NCI-H1092 (cell line): ENCODE data around the gene CHCHD6.

Source experiments
- DNase-seq: peaks from one replicate; lab custom pipeline; 2025; lab: John Stamatoyannopoulos, UW

Gene CHCHD6

GRCh38 chr3:126959921-126960603 is 256.0 kb downstream of the CHCHD6 start:
- no peak for DNase-seq

GRCh38 chr3:126960604-126960995 is 256.6 kb downstream of the CHCHD6 start:
- DNase-seq, result no peak

DNA sequence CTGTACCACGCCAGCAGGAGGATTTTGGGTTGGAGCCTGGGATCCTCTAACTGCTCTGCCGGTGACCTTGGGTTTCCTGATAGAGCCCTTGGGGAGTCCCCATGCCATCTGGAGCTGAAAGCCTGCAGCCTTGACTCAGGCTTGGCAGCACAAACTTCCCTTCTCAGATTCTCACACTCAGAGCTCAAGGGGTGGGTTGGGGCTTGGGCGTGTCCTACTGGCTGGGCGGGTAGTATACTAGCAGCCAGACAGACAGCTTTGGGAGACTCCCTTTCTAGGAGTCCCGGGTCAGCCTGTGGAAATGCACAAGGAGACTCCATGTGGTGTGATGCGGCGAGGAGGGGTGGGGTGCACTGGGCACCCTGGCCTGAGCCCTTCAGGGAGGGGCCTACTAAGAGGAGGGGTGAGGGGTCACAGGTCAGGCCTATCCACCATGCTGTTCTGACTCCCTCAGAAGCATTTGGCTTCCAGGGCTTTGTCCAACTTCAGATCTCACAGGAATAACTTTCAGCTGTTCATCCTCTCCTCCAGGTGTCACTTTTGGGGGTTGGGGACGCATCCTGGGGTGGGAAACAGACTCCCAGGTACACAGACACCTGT is 257.3 kb downstream of the CHCHD6 start:
- no peak for DNase-seq

DNA sequence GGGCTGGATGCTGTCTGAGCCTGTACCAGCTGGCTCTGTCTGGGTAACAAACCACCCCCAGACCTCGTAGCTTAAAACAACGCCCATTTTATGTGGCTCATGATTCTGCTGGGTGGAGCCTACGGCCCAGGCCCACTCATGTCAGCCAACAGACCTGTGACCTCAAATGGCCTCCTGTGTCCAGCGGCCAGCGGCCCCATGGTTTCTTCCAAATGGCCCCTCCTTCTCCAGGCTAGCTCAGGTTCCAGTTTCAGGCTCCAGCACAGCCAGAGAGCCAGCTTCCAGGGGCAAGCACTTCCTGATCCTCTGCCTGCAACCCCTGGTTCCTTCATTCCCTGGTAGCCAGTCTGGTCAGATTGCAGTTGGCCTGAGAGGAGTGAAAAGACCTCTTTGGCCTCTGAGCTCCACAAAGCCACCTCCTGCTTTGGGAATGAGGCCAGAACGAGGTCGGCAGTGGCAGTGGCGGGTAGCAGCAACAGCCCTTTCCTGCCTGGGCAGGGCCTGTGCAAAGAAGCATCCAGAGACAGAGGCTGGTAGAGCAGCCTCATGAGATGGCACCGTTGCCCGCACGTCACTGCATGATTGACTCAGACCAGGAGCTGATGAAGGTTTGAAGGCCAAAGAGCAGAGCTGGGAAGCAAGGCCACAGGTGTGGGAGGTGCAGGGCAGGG is 257.9 kb downstream of the CHCHD6 start:
- no peak for DNase-seq

- DNase-seq, result no peak
Observed at GRCh38 chr3:126962756-126963155, 258.7 kb downstream of the CHCHD6 start.

GRCh38 chr3:126963261-126964190 is 259.5 kb downstream of the CHCHD6 start:
- no peak for DNase-seq

DNA sequence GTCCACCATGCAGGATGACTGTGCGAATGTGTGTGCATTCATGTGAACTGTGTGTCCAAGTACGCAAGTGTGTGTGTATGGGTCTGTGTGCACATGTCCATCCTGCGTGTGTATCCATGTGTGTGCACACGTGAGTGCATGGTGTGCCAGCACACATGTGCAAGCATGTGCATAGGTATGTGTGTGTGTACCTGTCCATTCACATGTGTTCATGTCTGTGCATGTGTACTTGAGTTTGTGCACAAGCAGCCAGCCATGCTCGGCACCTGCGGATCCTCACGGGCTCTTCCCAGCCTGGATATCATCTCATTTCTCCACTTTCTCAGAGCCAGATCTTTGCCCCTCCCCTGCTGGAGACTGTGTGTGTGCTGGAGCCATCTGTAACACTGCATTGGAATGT is 260.2 kb downstream of the CHCHD6 start:
- DNase-seq, result no peak

DNA sequence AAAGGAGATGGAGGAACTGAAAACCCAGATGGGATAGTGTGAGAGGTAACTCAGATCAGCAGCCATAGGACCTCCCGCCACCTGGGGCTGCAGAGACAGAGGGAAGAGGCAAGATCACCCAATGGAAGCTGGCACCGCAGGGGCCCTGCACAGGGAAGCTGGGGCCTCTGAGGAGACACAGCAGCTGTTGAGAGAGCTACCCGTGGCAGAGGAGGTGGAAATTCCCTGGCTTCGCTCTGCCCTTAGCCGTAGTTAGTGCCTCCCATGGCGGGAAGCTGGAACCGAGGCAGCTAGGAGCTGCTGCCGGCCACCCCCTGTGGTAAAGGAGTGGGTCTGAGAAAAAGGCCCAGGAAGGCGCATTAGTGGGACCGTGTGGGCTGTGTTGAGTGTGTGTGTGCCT is 260.9 kb downstream of the CHCHD6 start:
- DNase-seq, result no peak

GRCh38 chr3:126965526-126966080 is 261.6 kb downstream of the CHCHD6 start:
- no peak for DNase-seq

DNA sequence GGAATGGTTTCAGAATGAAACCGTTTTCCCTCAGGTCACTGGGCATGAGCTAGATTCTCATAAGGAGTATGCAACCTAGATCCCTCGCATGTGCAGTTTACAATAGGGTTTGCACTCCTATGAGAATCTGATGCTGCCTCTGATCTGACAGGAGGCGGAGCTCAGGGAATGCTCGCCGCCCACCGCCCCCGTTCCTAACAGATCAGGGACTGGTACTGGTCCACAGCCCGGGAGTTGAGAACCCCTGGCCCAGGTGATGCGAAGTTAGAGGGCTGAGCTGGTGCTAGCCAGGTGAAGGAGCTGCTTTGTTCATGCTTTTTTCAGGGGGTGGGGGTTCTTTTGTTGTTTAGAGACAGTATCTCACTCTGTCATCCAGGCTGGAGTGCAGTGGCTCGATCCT is 263.3 kb downstream of the CHCHD6 start:
- no peak for DNase-seq

- no peak for DNase-seq
Observed at GRCh38 chr3:126968391-126969390, 264.7 kb downstream of the CHCHD6 start.

DNA sequence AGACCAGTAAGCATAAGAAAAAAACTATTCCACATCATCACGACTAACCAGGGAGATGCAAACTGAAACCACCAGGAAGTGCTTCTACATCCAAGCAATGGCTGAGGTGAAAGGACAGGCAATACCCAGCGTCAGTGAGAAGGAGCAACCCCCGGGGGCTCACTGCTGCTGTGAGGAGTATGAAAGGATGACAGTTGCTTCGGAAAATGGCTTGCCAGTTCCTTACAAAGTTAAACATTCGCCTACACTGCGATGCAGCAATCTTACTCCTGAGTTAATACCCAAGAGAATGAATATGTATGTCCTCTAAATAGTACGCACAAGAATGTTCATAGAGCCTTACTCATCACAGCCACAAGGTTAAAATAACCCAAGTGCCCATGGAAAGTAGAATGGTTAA is 265.5 kb downstream of the CHCHD6 start:
- no peak for DNase-seq

GRCh38 chr3:126970101-126970500 is 266.1 kb downstream of the CHCHD6 start:
- no peak for DNase-seq

GRCh38 chr3:126970921-126971320 is 266.9 kb downstream of the CHCHD6 start:
- no peak for DNase-seq

DNA sequence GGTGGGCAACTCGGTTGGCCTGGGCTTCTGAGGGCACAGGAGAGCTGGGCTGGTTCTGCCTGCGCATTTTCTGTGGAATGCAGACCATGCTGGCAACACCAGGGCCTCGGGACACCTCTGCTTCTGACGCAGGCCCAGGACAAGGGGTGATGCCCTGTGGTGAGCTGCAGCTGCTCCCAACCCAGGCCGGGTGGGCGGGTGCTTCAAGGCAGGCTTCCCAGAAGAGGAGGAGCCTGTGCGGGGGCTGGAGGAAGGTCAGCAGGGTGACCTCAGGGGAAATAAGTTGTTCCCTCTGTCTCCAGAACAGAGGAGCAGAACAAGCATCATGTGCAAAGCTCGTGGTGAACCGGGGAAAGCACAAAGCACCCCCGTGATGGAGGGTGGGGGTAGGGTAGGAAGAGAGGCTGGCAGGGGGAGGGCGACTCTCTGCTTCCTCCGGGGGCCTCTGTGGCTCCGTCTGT is 267.9 kb downstream of the CHCHD6 start:
- DNase-seq, result no peak

GRCh38 chr3:126972866-126973265 is 268.8 kb downstream of the CHCHD6 start:
- DNase-seq, result no peak

- no peak for DNase-seq
Observed at GRCh38 chr3:126973814-126974213, 269.8 kb downstream of the CHCHD6 start.

DNA sequence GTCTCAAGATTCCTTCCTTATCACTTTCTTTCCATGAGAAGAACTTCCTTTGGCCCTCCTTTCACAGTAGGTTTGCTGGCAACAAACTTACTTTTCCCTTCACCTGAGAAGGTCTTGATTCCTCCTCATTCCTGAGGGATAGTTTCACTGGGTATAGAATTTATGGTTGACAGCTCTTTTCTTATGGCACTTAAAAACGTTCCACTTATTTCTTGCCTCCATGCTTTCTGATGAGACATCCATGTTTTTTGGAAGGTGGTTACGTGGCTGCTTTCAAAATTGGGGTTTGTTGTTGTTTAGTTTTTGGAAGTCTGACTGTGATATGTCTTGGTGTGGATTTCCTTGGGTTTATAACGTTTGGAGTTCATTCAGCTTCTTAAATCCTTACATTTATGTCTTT is 270.7 kb downstream of the CHCHD6 start:
- DNase-seq, result no peak

DNA sequence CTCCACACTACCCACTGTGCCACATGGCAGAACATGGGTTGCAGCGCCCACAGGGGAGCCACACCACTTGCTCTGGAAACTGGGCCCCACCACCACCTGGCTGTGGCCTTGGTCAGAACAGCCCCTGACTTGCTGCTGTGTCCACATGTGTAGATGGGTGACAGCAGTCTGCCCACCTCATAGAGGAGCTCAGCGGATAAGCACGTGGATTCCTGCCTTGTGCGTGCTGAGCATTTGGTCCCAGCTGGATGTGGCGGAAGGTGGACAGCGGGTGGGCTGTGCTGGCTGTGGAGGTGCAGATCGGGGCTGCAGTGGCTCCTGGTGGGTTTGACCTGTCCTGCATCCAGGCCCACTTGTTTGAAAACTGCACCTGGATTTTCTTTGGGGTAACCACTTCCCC is 272.9 kb downstream of the CHCHD6 start:
- no peak for DNase-seq

DNA sequence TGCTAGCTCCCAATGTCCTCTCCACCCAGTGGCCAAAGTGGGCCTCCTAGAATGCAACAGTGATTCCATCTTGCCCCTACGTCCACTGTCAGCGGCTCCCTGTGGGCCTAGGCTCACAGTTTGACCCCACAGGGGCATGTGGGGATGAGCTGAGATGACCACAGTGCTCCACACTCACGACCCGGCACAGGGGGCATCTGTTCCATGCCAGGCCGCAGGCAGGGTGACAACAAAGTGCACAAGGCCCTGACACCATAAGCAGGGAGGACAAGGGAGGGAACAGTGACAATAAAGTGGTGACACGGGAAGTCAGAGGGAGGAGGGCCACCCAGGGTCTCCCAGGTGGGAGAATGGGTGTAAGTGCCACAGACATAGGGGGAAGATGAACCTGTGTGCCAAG is 273.8 kb downstream of the CHCHD6 start:
- no peak for DNase-seq

DNA sequence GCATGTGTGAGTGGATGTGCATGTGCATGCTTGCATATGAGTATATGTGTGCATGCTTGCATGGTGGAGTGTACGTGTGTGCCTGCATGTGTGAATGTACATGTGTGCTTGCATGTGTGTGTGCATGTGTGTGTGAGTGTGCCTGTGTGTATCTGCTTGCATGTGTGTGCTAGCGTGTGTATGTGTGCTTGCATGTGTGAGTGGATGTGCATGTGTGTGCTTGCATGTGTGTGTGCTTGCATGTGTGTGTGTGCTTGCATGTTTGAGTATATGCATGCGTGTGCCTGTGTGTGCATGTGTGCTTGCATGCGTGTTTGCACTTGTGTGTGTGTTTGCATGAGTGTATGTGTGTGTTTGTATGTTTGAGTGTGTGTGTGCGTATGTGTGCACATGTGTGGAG is 274.3 kb downstream of the CHCHD6 start:
- no peak for DNase-seq
